Fibroblast of skin of right biceps (primary cell): ENCODE measurements around the gene RASGRF1.

Experiments used
- DNase-seq: peaks from one replicate; pipeline ENCODE4 v3.0.0-alpha.2; 2013

Gene RASGRF1

DNA sequence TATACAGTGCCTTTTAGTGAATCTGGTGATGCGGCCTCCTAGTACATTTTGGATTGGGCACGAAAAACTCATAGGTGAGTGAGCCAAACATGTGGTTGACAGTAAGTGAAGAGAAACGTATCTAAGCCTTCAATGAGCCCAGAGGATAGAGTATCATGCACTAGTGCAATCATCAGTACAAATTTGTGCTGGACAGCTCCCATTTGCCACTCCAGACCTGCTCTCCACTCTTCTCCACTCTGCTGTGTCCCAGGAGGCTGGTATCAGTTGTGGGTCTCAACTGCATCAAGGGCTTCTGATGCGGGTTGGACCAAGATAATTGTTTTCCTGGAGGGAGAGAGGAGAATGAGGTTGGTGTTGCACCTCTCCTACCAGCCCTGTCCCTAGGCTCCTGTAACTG is 9.1 kb upstream of the RASGRF1 start:
- no peak for DNase-seq

- DNase-seq, result no peak
These were observed 4.0 kb upstream of the RASGRF1 start for GRCh38 chr15:79094611-79095021.

- DNase-seq, result no peak
These were observed 2.9 kb upstream of the RASGRF1 start for GRCh38 chr15:79093352-79093935.

GRCh38 chr15:79092382-79092781 is 1.8 kb upstream of the RASGRF1 start:
- no peak for DNase-seq

- DNase-seq, result peak; percentile 12
These were observed 756 bp upstream of the RASGRF1 start for GRCh38 chr15:79091204-79091867.

GRCh38 chr15:79089890-79090486 is 592 bp downstream of the RASGRF1 start:
- DNase-seq, result no peak

GRCh38 chr15:79089331-79089889 is 1.2 kb downstream of the RASGRF1 start:
- DNase-seq, result no peak

- DNase-seq, result no peak
These were observed 2.0 kb downstream of the RASGRF1 start for GRCh38 chr15:79088426-79089205.

- no peak for DNase-seq
These were observed 3.8 kb downstream of the RASGRF1 start for GRCh38 chr15:79086814-79087213.

DNA sequence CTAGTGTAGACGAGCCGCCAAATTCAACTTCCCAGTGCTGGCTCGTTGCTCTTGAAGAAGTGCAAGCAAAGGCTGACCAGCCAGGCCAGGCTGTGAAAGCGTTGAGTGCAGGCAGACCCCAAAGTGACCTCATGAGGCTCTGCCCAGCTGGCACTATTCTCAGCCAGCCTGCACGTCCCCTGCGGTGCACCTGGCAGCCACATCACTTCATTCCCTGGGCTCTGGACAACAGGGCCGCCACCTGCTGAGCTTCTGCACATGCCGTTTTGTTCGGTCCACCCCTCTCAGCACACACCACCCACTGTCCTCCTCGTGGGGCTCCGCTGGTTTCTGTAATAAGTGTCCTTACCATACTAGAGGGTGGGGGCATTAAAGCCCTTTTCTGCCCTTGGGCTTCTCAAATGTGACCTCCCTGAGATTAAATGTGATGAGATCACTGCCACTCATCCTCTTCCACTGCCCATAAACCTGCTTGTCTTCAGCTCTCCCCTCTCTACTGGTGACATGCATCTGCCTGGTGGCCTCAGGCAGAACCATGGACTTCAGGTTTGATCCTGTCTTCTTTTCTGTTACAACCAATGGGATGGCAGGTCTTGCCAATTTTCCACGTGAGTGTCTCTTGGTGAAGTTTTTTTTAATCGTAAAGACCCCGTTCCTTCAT is 6.1 kb downstream of the RASGRF1 start:
- DNase-seq, result no peak

GRCh38 chr15:79083154-79083553 is 7.4 kb downstream of the RASGRF1 start:
- no peak for DNase-seq

DNA sequence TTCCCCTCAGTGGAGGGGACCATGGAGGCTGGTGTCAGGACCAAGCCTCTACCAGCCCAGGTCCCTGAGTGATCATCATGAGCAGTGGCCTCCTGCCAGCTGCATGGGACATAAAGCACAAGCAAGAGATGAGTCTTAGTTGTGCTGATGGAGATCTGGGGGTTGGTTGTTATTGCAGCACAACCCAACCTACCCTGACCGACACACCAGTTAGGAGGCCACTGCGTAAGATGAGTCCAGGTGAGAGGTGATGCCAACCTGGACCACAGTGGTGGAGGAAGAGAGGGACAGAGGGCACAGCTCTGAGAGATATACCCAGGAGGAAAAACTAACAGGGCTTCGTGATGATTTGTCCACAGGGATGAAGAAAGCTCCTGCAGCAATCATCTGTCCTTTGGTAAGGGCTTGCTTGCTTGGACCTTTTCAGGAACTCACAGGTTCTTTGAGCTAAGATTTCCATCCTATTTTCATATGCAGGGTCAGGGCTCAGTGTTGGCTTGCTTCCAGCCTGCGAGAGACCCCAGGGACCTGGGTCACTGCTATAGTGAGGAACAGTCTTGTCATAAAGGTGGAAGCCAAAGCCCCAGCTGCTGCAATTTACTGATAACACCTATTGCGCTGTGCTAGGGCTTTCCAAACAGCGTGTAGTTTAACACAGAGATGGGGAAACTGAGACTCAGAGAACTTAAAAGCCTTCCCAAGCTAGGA is 8.1 kb downstream of the RASGRF1 start:
- DNase-seq, result no peak

DNA sequence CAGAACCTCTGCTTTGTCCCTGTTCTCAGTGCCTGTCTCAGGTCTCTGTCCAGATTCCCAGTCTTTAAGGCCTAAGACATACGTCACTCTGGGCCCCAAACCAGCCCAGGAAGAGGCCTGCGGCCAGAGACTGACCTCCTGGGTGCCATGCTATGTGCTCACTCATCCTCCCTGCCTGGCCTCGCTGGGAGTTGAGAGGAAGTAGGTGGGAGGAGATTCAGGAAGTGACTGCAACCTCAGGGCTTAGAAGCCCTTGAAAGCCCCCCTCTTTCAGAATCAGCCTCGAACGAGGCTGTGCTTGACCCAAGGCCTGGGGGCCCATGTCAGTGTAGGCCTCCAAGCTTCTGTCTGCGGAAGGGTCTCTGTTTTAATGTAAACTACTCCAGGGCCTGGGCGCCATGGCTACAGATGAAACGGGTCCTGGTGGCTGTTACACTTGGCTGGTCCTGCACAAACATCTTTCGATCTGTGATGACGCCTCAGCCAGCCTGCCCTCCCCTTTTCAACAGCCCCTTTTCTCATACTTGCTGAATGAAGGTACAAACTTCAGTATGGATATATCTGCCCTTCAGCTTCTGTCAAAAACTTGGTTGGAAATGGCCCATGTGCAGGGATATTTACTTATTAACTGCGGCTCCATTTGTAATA is 11.7 kb downstream of the RASGRF1 start:
- no peak for DNase-seq

DNA sequence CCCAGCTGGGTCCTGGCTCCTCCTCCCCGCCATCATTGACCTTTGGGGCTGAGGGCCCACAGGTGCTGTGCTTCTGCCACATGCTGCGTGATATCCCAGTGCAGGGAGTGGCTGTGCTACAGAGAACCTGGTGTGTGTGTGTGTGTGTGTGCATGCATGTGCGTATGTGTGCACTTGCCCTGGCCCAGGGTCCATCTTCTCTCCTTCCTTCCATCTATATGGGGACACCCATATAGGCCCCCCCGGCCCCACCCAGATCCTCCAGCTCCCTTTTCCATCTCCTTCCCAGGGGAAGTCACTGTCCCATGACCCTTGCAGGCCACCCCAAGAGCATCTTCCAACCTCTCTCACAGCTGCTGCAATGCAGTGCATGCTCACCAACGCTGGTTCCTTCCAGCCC is 12.6 kb downstream of the RASGRF1 start:
- no peak for DNase-seq

GRCh38 chr15:79076661-79077060 is 13.9 kb downstream of the RASGRF1 start:
- DNase-seq, result no peak

DNA sequence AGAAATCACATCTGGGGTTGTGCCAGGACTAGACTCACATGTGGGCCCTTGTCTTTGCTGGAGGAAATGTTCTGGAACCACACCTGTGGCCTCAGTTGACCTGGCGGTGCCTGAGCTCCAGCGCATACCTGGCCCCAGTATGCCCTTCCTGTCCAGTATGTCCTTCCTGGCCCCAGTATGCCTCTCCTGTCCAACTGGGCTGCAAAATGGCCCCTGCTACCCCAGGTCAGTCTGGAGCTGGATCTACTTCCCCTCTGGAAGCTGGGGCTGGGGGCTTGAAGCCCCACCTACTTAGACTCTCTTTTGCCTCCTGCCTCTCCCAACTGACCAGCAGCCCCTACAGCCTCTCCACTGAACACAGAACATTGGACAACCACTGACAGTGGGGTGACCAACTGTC is 15.3 kb downstream of the RASGRF1 start:
- DNase-seq, result no peak

DNA sequence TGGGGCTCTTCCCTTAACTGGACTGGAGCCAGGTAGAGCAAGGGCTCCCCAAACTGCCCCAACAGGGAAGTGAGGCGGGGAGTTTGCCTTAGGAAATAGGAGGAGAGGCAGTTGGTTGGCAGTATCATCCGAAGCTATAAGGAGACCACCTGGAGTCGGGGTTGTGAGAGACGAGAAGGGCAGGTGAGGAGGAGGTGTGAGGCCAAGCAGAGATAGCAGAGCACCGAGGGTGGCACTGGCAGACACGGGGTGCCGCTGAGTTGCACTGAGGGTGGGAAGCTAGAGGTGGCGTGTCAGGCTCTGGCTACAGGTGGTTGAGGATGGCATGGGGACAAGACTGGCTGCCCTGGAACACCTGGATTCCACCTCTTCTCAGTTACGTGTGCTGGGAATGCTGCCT is 17.2 kb downstream of the RASGRF1 start:
- no peak for DNase-seq

DNA sequence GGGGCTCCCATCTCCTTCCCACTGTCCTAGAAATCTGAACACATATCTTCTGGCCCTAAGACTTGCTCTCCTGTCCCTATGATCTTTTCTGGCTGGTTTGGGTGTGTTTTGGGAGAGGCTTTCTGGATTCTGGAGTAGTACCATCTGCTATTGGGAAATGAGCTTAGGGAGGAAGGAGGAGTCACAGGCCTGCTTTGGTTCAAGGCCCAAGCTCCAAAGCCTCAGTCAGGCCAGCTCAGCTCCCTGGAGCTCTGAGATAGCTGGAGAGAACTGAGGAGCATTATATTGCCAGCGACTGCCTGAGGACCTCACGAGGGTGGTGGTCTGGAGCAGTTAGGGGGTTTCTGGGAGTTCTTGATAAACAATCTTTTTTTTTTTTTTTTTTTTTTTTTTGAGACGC is 18.7 kb downstream of the RASGRF1 start:
- no peak for DNase-seq

DNA sequence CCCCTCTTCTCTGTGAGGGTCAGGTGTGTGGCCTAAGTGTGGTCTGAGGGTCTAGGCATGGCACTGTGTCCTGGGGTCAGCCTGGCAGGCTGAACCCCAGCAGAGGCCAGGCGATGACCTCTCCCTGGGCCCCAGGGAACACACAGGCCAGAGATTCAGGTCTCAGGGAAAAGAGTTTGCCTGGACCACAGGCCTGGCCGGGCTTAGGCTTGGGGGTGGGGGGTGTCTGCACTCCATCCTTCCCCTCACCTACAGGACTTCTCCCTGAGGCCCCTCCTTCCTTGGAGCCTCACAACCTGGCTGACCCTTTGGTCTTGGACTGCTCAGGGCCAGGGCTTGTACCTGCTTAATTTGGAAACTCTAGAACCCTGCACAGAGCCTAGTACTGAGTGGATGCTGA is 21.8 kb downstream of the RASGRF1 start:
- DNase-seq, result no peak

DNA sequence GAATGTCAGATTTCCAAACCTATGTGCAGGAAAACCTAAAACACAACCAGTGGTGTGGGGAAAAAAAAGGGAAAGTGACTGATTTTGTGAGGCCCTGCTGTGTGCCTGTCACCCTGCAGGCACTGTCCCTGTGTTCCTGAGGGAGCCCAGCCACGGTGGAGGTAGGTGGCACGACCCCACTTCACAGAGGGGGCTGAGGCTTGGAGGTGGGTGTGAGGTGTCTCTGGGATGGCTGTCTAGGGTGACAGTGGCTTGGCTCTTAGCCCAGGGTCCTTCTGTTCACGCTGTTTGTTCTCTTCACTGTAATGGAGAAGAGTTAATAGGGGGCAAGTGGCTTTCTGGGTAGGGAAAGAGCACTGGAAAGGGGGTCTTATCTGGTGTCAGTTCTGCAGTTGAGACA is 22.6 kb downstream of the RASGRF1 start:
- DNase-seq, result no peak

- DNase-seq, result no peak
These were observed 23.3 kb downstream of the RASGRF1 start for GRCh38 chr15:79067072-79067833.
